Tibial nerve (tissue), 4 donors: ENCODE measurements around the gene SPDYE17. TPM values are rescaled to one million over a fixed set of nuclear protein-coding genes. Genes with fewer than 3 reads are reported as not detected.
"Not testable (repeated sequence)": the region's sequence is repeated elsewhere in the genome, so short reads cannot be mapped to it uniquely, and the experiment has no call there.

Experiments used
- DNase-seq, 2 donors: peaks; one replicate each; pipeline ENCODE4 v3.0.0-alpha.2; 2019; ENCODE audit warnings: low spot score in 2 of 2
- H3K27ac ChIP-seq, 4 donors: fragments of 200-600 bp; sonication (generic) in 3 of 4; one replicate each; pipeline ENCODE4 v1.5.1; 2017 to 2019; ENCODE audit warnings: mild to moderate bottlenecking in 1 of 4
- H3K27me3 ChIP-seq, 2 donors: fragments of 200-600 bp; sonication (generic) in 1 of 2; one replicate each; pipeline versions ENCODE4 v1.5.1 to v1.6.0; 2017 to 2019
- H3K36me3 ChIP-seq, 3 donors: fragments of 200-600 bp; sonication (generic); one replicate each; pipeline ENCODE4 v1.5.1; 2018 to 2019
- H3K4me1 ChIP-seq, 4 donors: fragments of 200-600 bp; sonication (generic) in 3 of 4; one replicate each; pipeline ENCODE4 v1.5.1; 2017 to 2019
- H3K4me3 ChIP-seq, 4 donors: fragments of 200-600 bp; sonication (generic) in 3 of 4; one replicate each; pipeline ENCODE4 v1.5.1; 2017 to 2019; ENCODE audit warnings: mild to moderate bottlenecking in 1 of 4, moderate library complexity in 1 of 4
- H3K9me3 ChIP-seq, 4 donors: fragments of 200-600 bp; sonication (generic) in 3 of 4; one replicate each; pipeline ENCODE4 v1.5.1; 2017 to 2019
- EP300 ChIP-seq, 2 donors: sonication (generic); formaldehyde crosslinking; IDR thresholded peaks; one replicate each; pipeline ENCODE4 v1.6.1; 2017; ENCODE audit warnings: antibody characterized with exemption in 2 of 2, mild to moderate bottlenecking in 1 of 2
- POLR2A ChIP-seq, 2 donors: fragments of 450-650 bp; IDR thresholded peaks; one replicate each; pipeline ENCODE4 v1.6.1; 2017; ENCODE audit warnings: antibody characterized with exemption in 2 of 2, mild to moderate bottlenecking in 2 of 2, moderate library complexity in 2 of 2
- WGBS, 2 donors: methylation state at CpG; one replicate each; pipeline ENCODE4 v1.1.5; 2018; 5-methylcytosine and 5-hydroxymethylcytosine counted together
- total RNA-seq, 4 donors: library from RNA; depleted of rRNA; stranded (reverse); fragments of >200 nt; gene quantifications; one replicate each; pipeline ENCODE4 v1.1.0, GENCODE V29; 2016
- TF ChIP-seq, protein P1 (sequence below), 5 experiments: fragments of 200-600 bp in 3 of 5; fragments of 450-650 bp in 2 of 5; sonication (generic) in 3 of 5; IDR thresholded peaks; one replicate each; pipeline ENCODE4 v1.5.1; 2016 to 2019; ENCODE audit warnings: antibody characterized with exemption in 5 of 5, mild to moderate bottlenecking in 3 of 5, moderate library complexity in 2 of 5

Gene SPDYE17
- total RNA-seq, 4 donors from 2014 or later = not detected

DNA sequence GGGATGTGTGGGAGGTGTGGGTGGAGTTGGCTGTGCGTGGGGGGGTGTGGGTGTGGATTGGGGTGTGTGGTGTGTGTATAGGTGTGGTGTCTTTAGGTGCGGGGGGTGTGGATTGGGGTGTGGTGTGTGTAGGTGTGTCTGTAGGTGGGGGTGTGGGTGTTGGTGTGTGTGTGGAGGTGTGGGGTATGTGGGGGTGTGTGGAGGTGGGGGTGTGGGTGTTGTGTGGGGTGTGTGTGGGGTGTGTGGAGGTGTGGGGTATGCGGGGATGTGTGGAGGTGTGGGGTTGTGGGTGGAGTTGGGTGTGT, 33.9 kb downstream of the SPDYE17 start:
- Histone ChIP-seq H3K4me1 (no peaks in the 10 kb centered on the region), H3K9me3 (no peaks in the 10 kb centered on the region), H3K36me3 (peaks cover 0 to 10% (median 0%) of the 10 kb centered on the region in 3 donors), H3K27ac (no peak overlapping the region), H3K27me3 (no peaks in the 10 kb centered on the region), H3K4me3 (no peak overlapping the region)
- DNase-seq = no peak
- WGBS, 2 donors = 84 to 86% methylated on average over 3 of the region's 3 CpGs
- TF ChIP-seq, protein P1, sequence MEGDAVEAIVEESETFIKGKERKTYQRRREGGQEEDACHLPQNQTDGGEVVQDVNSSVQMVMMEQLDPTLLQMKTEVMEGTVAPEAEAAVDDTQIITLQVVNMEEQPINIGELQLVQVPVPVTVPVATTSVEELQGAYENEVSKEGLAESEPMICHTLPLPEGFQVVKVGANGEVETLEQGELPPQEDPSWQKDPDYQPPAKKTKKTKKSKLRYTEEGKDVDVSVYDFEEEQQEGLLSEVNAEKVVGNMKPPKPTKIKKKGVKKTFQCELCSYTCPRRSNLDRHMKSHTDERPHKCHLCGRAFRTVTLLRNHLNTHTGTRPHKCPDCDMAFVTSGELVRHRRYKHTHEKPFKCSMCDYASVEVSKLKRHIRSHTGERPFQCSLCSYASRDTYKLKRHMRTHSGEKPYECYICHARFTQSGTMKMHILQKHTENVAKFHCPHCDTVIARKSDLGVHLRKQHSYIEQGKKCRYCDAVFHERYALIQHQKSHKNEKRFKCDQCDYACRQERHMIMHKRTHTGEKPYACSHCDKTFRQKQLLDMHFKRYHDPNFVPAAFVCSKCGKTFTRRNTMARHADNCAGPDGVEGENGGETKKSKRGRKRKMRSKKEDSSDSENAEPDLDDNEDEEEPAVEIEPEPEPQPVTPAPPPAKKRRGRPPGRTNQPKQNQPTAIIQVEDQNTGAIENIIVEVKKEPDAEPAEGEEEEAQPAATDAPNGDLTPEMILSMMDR (IDR thresholded peaks at IDR 0.05) = no peak
- TF ChIP-seq POLR2A (IDR thresholded peaks at IDR 0.05) (no peak), EP300 (IDR thresholded peaks at IDR 0.05) (no peak)

DNA sequence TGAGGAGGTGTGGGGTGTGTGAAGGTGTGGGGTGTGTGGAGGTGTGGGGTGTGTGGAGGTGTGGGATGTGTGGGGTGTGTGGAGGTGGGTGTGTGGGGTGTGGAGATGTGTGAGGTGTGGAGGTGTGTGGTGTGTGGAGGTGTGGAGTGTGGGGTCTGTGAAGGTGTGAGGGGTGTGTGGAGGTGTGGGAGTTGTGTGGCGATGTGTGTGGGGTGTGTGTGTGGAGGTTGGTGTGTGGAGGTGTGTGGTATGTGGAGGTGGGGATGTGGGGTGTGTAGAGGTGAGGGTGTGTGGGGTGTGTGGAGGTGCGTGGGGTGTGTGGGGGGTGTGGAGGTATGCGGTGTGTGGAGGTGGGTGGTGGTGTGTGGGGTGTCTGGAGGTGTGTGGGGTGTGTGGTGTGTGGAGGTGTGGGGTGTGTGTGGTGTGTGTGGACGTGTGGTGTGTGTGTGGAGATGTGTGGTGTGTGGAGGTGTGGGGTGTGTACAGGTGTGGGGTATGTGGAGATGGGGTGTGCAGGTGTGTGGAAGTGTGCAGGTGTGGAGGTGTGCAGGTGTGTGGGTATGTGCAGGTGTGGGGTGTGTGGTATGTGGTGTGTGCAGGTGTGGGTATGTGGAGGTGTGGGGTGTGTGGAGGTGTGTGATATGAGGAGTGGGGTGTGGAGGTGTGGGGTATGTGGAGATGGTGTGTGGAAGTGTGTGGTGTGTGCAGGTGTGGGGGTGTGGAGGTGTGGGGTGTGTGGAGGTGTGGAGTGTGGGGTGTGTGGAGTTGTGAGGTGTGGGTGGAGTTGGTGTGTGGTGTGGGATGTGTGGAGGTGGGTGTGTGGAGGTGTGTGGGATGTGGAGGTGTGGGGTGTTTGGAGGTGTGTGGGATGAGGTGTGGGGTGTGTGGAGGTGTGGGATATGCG, 34.5 kb downstream of the SPDYE17 start:
- no peak for DNase-seq
- Histone ChIP-seq H3K9me3 (no peaks in the 10 kb centered on the region), H3K4me1 (no peaks in the 10 kb centered on the region), H3K36me3 (peaks cover 0 to 6% (median 0%) of the 10 kb centered on the region in 3 donors), H3K27me3 (no peaks in the 10 kb centered on the region), H3K27ac (no peak overlapping the region), H3K4me3 (no peak overlapping the region)
- 81% methylated on average over 5 of the region's 5 CpGs for WGBS, 2 donors
- TF ChIP-seq, protein P1 (IDR thresholded peaks at IDR 0.05) = no peak
- TF ChIP-seq EP300 (IDR thresholded peaks at IDR 0.05) = no peak
- TF ChIP-seq POLR2A (IDR thresholded peaks at IDR 0.05) = no peak

DNA sequence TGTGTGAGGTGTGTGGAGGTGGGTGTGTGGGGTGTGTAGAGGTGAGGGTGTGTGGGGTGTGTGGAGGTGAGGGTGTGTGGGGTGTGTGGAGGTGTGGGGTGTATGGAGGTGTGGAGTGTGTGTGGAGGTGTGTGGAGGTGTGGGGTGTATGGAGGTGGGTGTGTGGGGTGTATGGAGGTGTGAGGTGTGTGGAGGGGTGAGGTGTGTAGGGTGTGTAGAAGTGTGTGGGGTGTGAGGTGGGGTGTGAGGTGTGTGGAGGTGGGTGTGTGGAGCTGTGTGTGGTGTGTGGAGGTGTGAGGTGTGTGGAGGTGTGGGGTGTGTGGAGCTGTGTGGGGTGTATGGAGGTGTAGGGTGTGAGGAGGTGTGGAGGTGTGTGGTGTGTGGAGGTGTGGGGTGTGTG, 35.2 kb downstream of the SPDYE17 start:
- not testable (repeated sequence) for H3K9me3 ChIP-seq, H3K27ac ChIP-seq, H3K27me3 ChIP-seq, DNase-seq, H3K4me1 ChIP-seq, H3K36me3 ChIP-seq, H3K4me3 ChIP-seq

DNA sequence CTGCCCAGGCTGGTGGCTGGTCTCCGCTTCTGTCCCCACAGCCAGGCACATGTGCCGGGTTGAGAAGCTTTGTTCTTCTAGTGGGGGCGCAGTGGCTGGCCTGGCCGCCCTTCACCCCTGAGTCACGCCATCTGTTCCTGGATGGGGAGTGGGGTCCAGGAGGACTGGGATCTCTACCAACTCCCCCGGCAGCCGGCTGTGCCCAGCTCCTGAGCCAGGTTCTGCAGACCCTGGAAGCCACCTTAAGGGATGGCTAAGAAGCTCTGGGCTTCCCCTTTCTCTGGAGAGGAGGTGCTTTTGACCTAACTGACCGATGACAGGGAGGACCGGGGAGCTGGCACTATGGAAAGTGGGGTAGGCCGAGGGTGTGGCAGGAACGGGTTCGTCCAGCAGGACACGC, 37.9 kb downstream of the SPDYE17 start:
- DNase-seq, H3K36me3 ChIP-seq, H3K9me3 ChIP-seq, H3K4me1 ChIP-seq, H3K27ac ChIP-seq, H3K27me3 ChIP-seq, H3K4me3 ChIP-seq: not testable (repeated sequence)
- 60 to 97% methylated on average over 1 to 8 of the region's 13 CpGs for WGBS, 2 donors

DNA sequence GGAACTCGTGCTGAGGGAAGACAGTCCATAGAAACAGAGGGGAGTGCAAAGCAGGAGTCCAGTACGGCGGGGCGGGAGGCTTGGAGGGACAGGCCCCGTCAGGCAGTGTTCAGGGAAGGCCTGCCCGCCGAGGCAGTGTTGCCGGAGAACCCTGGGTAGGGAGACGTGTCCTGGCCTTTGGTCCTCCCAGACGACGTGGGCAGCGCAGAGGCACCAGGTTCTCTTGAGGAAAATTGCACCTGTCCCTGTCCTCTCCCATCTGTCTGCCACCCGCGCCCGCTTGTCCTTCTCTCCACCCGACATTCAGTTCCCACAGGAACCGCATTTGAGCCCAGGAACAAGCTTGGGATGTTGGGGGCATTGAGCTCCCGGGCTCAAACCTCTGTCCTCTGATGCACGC, 38.3 kb downstream of the SPDYE17 start:
- not testable (repeated sequence) for H3K4me3 ChIP-seq, H3K27me3 ChIP-seq, H3K36me3 ChIP-seq, H3K27ac ChIP-seq, H3K9me3 ChIP-seq, H3K4me1 ChIP-seq, DNase-seq
- 90 to 91% methylated on average over 14 to 19 of the region's 19 CpGs for WGBS, 2 donors

DNA sequence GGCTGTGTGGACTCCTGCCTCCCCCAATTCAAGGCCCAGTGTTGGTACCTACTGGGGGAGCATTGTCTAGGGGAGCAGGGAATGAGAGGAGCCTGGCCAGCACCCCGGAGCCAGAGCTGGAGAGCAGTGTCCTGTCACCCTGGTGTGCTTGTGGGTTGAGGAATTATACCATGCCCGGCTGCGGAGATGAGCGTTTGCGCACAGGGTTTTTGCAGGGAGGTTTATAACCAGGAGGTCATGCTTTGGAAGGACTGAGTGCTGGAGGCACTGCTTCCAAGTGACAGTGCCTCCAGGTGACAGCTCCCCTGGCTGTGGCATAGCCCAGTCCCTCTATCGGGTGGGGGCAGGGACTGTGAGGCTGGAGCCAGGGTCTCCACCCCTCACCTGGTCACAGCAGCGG, 39.3 kb downstream of the SPDYE17 start:
- not testable (repeated sequence) for H3K4me1 ChIP-seq, H3K27ac ChIP-seq, H3K27me3 ChIP-seq, H3K9me3 ChIP-seq, H3K4me3 ChIP-seq, H3K36me3 ChIP-seq, DNase-seq
- 100% methylated on average over 1 of the region's 7 CpGs; no CpG with 5 or more reads in 1 of the 2 donors for WGBS, 2 donors

DNA sequence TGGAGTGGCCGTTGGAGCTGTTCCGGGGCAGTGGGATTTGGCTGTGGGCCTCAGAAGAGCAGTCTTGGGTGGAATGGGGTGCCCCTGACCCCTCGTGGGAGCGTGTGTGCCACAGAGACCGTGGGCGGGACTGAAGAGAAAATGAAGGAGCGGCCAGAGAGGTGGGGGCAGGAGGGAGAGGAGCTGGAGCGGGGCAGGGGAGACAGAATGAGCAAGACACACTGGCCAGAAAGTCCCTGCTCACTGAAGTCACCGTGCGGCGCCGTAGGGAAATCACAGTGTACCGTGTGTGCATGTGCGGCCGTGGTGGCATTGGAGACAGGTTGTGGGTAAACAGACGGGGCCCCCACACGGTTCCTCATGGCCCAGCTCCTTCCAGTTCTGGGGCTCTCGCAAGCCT, 40.0 kb downstream of the SPDYE17 start:
- H3K9me3 ChIP-seq, H3K4me3 ChIP-seq, H3K27me3 ChIP-seq, H3K36me3 ChIP-seq, H3K4me1 ChIP-seq, H3K27ac ChIP-seq, DNase-seq: not testable (repeated sequence)
- 35 to 47% methylated on average over 6 to 7 of the region's 18 CpGs for WGBS, 2 donors

DNA sequence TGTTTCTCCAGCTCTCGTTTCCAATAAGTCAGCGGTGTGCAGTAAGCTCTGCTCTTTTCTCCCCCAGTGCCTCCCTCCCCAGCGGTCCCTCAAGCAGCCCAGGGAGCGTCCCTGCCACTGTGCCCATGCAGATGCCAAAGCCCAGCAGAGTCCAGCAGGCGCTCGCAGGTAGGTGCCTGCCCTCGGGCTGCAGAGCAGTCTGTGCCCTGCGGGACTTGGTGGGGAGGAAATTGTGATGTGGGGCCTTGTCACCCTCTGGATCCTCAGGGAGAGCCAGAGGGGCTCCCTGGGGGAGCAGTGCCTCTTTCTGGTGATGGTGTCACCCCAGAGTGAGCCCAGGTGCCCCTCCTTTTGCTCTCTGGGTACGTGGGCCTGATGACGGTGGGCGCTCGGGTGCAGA, 42.0 kb downstream of the SPDYE17 start:
- H3K4me1 ChIP-seq, H3K27ac ChIP-seq, H3K4me3 ChIP-seq, H3K9me3 ChIP-seq, DNase-seq, H3K27me3 ChIP-seq, H3K36me3 ChIP-seq: not testable (repeated sequence)
- WGBS, 2 donors = 100% methylated on average over 4 of the region's 12 CpGs; no CpG with 5 or more reads in 1 of the 2 donors

DNA sequence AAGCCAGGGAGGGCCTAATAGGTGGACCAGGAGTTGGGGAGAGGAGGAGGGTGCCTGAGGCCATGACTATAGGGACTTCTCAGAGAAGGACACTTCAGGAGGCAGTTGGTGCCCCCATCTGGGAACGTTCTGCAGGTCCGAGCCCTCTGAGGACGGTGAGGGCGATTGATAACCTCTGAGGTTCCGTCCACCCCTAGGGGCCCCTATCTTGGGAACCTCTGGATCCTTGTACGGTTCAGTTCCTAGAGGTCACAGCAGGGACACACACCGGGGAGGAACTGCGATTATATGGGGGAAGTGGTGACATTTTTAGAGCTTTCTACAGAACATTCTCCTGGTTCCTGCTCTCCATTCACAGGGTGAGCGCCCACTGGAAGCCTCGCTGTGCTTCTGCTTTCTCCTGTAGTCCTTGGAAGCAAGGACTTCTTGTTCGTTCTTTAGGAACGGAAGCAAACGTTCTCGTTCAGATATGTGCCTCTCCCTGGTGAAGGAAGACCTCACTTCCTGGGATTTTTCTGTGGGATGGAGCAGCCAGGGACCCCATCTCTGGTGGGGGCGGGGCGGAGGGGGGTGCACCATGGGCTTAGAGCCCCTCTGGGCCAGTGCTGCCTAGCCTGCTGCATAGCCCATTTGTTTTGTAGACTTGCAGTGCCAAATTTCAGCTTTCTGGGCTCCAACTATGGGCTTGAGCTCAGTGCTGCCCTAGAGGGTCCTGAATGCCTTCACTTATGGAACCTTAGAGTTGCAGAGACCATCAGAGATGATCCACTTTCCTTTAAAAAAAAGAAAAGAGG, 46.0 kb downstream of the SPDYE17 start:
- H3K27ac ChIP-seq, H3K27me3 ChIP-seq, H3K4me1 ChIP-seq, H3K9me3 ChIP-seq, H3K4me3 ChIP-seq, DNase-seq, H3K36me3 ChIP-seq: not testable (repeated sequence)
- 84 to 86% methylated on average over 8 to 10 of the region's 16 CpGs for WGBS, 2 donors

DNA sequence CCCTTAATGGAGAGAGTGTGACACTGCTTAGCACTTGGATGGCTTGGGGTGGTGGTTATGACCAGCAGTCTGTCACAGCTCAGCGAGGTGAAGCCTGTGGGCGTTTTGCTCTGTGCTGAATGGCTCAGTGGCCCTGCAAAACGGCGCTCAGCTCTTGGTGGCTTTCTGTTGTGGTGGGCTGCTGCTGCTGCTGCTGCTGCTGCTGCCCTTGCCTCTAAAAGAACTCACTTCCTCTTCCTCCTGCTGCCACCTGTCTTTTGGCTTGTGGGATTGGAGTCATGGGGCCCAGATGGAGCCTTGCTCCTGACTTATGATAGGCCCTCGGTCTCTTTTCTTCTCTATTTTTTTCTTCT, 47.4 kb downstream of the SPDYE17 start:
- not testable (repeated sequence) for DNase-seq, H3K27me3 ChIP-seq, H3K27ac ChIP-seq, H3K9me3 ChIP-seq, H3K4me1 ChIP-seq, H3K4me3 ChIP-seq
- WGBS, 2 donors = no CpG with 5 or more reads among the region's 5 CpGs
- peaks cover 0 to 14% (median 0%) of the 10 kb centered on the region in 3 donors for H3K36me3 ChIP-seq
